Heart left ventricle (tissue), 13 donors: ENCODE data around the gene EIF4E1B.

Experiments used
- CTCF ChIP-seq, 12 donors: fragments of 200-600 bp; sonication (generic) in 4 of 12; IDR thresholded peaks; one replicate each; pipeline versions ENCODE4 v1.5.0 to v1.8.0; 2018 to 2022; ENCODE audit warnings: antibody characterized with exemption in 12 of 12, mild to moderate bottlenecking in 5 of 12
- POLR2A ChIP-seq, 2 donors: fragments of 450-650 bp; IDR thresholded peaks; one replicate each; pipeline ENCODE4 v1.6.1; 2017; ENCODE audit warnings: antibody characterized with exemption in 2 of 2, mild to moderate bottlenecking in 2 of 2, moderate library complexity in 2 of 2
- donor health status: ischemic (EF 13 %, LVEDD 7.1; RV severe dilation, severe dysfunction).
- donor health status: DM: no; HTN: yes; CAD: no.
- donor health status: DM: no; HTN: no; CAD: no.
- donor health status: ischemic (EF 25% LVEDD 6.9; RV normal size, moderate dysfunction).
- donor health status: ischemic (EF 25% LVEDD 5.7; RV mildly dilated, moderate dysfunction).
- donor health status: ischemic (EF 35%, LVEDD 5.7; RV mildly dilated, moderate dysfunction).
- donor health status: nonischemic (EF 11% LVEDD 7.7; RV severe dilation, severe dysfunction).
- donor health status: DM: yes; HTN: yes; CAD: no.
- donor health status: PGD.
- donor health status: ischemic (EF 29% LVEDD 5.4; RV normal size, mild dysfunction).
- donor health status: nonischemic (EF 23%, LVEDD 6.1; RV moderate dilation, normal function).

DNA sequence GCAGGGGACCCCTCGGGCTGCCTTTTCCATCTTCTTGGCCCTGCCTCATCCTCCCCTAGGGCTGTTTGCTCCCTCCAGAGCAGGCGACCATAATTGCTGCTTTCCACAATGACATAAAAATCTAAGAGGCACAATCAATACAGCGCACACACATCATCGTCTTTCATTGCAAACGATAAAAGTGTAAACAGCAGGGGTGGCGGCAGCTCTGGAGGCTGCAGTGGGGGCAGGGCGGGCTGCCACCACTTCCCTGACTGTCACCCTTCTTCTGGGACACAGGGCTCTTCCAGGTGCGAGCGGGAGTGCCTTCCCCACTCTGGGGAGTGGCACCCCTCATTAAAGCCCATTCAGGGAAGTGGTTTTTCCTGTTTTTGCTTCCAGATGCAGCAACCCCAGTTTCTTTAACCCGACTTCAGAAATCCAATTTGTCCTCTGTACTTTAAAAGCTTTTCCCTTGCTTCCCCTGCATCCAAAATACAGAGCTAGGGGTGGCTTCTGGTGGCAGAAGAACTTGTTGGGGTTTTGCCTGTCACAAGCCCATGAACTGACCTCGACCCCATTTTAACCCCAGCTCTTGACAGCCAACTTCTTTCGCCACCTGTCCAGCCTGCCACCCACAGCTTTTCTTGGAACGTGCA lies 62.5 kb downstream of the EIF4E1B start:
- TF ChIP-seq CTCF (IDR thresholded peaks at IDR 0.05), result no peak
- no peak for TF ChIP-seq POLR2A (IDR thresholded peaks at IDR 0.05)
